ENCODE data around the gene SELENOM.

GRCh38 chr22:31094741-31095140 lies 12.6 kb downstream of the SELENOM start:
- TF ChIP-seq EZH2 (IDR thresholded peaks at IDR 0.05; ENCODE audit: low read length, missing control alignments) (no peak), CTCF (conservative IDR thresholded peaks at IDR 0.05 in 1 of 2, IDR thresholded peaks at IDR 0.05 in 1 of 2; ENCODE audit: low read depth in 1 of 2, low read length in 2 of 2) (no peak)
